ENCODE results near the gene DNHD1. TPM values are rescaled to one million over a fixed set of nuclear protein-coding genes. Genes with fewer than 3 reads are reported as not detected.

The DNHD1 gene
- total and polyA plus RNA-seq, 9 of the 15 experiments (the other 6 are each of a cell fraction or from before 2014, with no cell fraction given), result 0.82 to 9.7 (median 3.8) TPM

- TF ChIP-seq, protein P1, sequence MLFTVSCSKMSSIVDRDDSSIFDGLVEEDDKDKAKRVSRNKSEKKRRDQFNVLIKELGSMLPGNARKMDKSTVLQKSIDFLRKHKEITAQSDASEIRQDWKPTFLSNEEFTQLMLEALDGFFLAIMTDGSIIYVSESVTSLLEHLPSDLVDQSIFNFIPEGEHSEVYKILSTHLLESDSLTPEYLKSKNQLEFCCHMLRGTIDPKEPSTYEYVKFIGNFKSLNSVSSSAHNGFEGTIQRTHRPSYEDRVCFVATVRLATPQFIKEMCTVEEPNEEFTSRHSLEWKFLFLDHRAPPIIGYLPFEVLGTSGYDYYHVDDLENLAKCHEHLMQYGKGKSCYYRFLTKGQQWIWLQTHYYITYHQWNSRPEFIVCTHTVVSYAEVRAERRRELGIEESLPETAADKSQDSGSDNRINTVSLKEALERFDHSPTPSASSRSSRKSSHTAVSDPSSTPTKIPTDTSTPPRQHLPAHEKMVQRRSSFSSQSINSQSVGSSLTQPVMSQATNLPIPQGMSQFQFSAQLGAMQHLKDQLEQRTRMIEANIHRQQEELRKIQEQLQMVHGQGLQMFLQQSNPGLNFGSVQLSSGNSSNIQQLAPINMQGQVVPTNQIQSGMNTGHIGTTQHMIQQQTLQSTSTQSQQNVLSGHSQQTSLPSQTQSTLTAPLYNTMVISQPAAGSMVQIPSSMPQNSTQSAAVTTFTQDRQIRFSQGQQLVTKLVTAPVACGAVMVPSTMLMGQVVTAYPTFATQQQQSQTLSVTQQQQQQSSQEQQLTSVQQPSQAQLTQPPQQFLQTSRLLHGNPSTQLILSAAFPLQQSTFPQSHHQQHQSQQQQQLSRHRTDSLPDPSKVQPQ (CRISPR knock-in tag; IDR thresholded peaks at IDR 0.05; ENCODE audit: borderline replicate concordance), result no peak
- TF ChIP-seq HCFC1 (IDR thresholded peaks at IDR 0.05; ENCODE audit: low read depth, low read length) (no peak), VEZF1 (CRISPR knock-in tag; IDR thresholded peaks at IDR 0.05) (peak; percentile 84), EHMT2 (IDR thresholded peaks at IDR 0.05) (peak; percentile 28; the same call in 1 of the 2 replicates), NR2C2 (CRISPR knock-in tag; IDR thresholded peaks at IDR 0.05) (no peak), NR2C2 (tag; IDR thresholded peaks at IDR 0.05) (peak; percentile 82), POLR2AphosphoS2 (IDR thresholded peaks at IDR 0.05; ENCODE audit: low read length) (no peak), DIDO1 (tag; IDR thresholded peaks at IDR 0.05; ENCODE audit: low read depth) (no peak), ZNF766 (CRISPR knock-in tag; conservative IDR thresholded peaks at IDR 0.05) (no peak; the same call in 1 of the 2 replicates), PCBP1 (IDR thresholded peaks at IDR 0.05; ENCODE audit: low read depth, low read length, poor library complexity, severe bottlenecking) (no peak), CEBPZ (IDR thresholded peaks at IDR 0.05; ENCODE audit: borderline replicate concordance, low read depth, low read length) (no peak), NR4A1 (CRISPR knock-in tag; IDR thresholded peaks at IDR 0.05) (no peak), NR4A1 (tag; IDR thresholded peaks at IDR 0.05) (no peak), YBX1 (IDR thresholded peaks at IDR 0.05) (no peak), HDAC1 (IDR thresholded peaks at IDR 0.05) (peak in 1 of 2 experiments; percentile 69; a peak in 2 of 4 replicates), JUNB (CRISPR knock-in tag; conservative IDR thresholded peaks at IDR 0.05) (no peak), PPARD (CRISPR knock-in tag; IDR thresholded peaks at IDR 0.05) (no peak), ARID2 (IDR thresholded peaks at IDR 0.05) (no peak)
- TF ChIP-seq, protein P2, sequence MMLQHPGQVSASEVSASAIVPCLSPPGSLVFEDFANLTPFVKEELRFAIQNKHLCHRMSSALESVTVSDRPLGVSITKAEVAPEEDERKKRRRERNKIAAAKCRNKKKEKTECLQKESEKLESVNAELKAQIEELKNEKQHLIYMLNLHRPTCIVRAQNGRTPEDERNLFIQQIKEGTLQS (IDR thresholded peaks at IDR 0.05), result peak; percentile 91
- TF ChIP-seq, protein P2 (CRISPR knock-in tag; conservative IDR thresholded peaks at IDR 0.05), result no peak; the same call in 1 of the 2 replicates
Measured at GRCh38 chr11:6618117-6619003, 121.3 kb downstream of the DNHD1 start (continued).
